Spinal cord (tissue), 10 donors: Measurements from ENCODE around the gene TBC1D22A. TPM values are rescaled to one million over a fixed set of nuclear protein-coding genes. Genes with fewer than 3 reads are reported as not detected.

Experiments
- DNase-seq, 6 donors: peaks; one replicate each; pipeline versions ENCODE4 v3.0.0 to v3.0.0-alpha.2; 2013 to 2015; ENCODE audit warnings: low spot score in 6 of 6, low read depth in 4 of 6
- H3K27ac ChIP-seq: one replicate; pipeline ENCODE4 v1.5.1; 2013; ENCODE audit warnings: low read depth, low read length, control low read depth
- H3K27me3 ChIP-seq: one replicate; pipeline ENCODE4 v1.6.1; 2013; ENCODE audit warnings: low read length; ENCODE audit not compliant: control insufficient read depth, insufficient read depth
- H3K36me3 ChIP-seq: one replicate; pipeline ENCODE4 v1.6.1; 2013; ENCODE audit warnings: low read length; ENCODE audit not compliant: control insufficient read depth, insufficient read depth
- H3K4me1 ChIP-seq: one replicate; pipeline ENCODE4 v1.6.1; 2013; ENCODE audit warnings: low read length; ENCODE audit not compliant: control insufficient read depth, insufficient read depth
- H3K4me3 ChIP-seq: one replicate; pipeline ENCODE4 v1.5.1; 2013; ENCODE audit warnings: low read depth, low read length, control low read depth
- H3K9me3 ChIP-seq: one replicate; pipeline ENCODE4 v1.6.1; 2013; ENCODE audit warnings: low read length; ENCODE audit not compliant: control insufficient read depth, insufficient read depth
- WGBS: methylation state at CpG from one replicate; pipeline ENCODE4 v1.1.5; 2013; ENCODE audit warnings: missing lambda C conversion rate; ENCODE audit not compliant: insufficient coverage; 5-methylcytosine and 5-hydroxymethylcytosine counted together
- polyA plus RNA-seq, 2 donors: library from polyadenylated mRNA; unstranded; fragments of 120-200 nt; gene quantifications; one replicate each; pipeline ENCODE4 v1.2.1, GENCODE V29; 2013; ENCODE audit not compliant: insufficient read length in 2 of 2
- total RNA-seq, 2 donors: library from RNA; depleted of rRNA in 1 of 2; stranded (reverse); fragments of 120-200 nt in 1 of 2; fragments of >200 nt in 1 of 2; gene quantifications; one replicate each; pipeline versions ENCODE4 v1.2.3 to v1.2.4, GENCODE V29; 2013 to 2014
- donor health status: healthy.

The TBC1D22A gene
- total and polyA plus RNA-seq, 4 donors: 7.1 to 14.6 (median 10.8) TPM

- 66% methylated on average over 16 of the region's 17 CpGs for WGBS
- H3K27me3 ChIP-seq: no peaks in the 10 kb centered on the region
- no peak overlapping the region for H3K27ac ChIP-seq
- no peaks in the 10 kb centered on the region for H3K9me3 ChIP-seq
- no peak for DNase-seq
- peaks cover 7% of the 10 kb centered on the region for H3K36me3 ChIP-seq
- peaks cover 33% of the 10 kb centered on the region for H3K4me1 ChIP-seq
- H3K4me3 ChIP-seq: no peak overlapping the region
Observed at GRCh38 chr22:46961591-46962295, 199.3 kb downstream of the TBC1D22A start.

- no peak for DNase-seq
Observed at GRCh38 chr22:46962406-46962805, 200.0 kb downstream of the TBC1D22A start.

GRCh38 chr22:46963672-46964545 is 201.5 kb downstream of the TBC1D22A start:
- H3K9me3 ChIP-seq: no peaks in the 10 kb centered on the region
- no peak for DNase-seq
- 87% methylated on average over 16 of the region's 16 CpGs for WGBS
- H3K27ac ChIP-seq: no peak overlapping the region
- no peaks in the 10 kb centered on the region for H3K27me3 ChIP-seq
- H3K4me1 ChIP-seq: peaks cover 29% of the 10 kb centered on the region
- no peak overlapping the region for H3K4me3 ChIP-seq
- peaks cover 8% of the 10 kb centered on the region for H3K36me3 ChIP-seq

More at GRCh38 chr22:46962406-46962805, 200.0 kb downstream of the TBC1D22A start:
- Histone ChIP-seq H3K9me3 (no peaks in the 10 kb centered on the region), H3K36me3 (peaks cover 7% of the 10 kb centered on the region), H3K27ac (no peak overlapping the region), H3K4me1 (peaks cover 35% of the 10 kb centered on the region), H3K4me3 (no peak overlapping the region), H3K27me3 (no peaks in the 10 kb centered on the region)
- WGBS: 54% methylated on average over 4 of the region's 5 CpGs

- 88% methylated on average over 31 of the region's 31 CpGs for WGBS
- H3K4me3 ChIP-seq: no peak overlapping the region
- no peak for DNase-seq
- H3K36me3 ChIP-seq: peaks cover 8% of the 10 kb centered on the region
- H3K4me1 ChIP-seq: peaks cover 26% of the 10 kb centered on the region
- H3K9me3 ChIP-seq: no peaks in the 10 kb centered on the region
- H3K27me3 ChIP-seq: no peaks in the 10 kb centered on the region
- no peak overlapping the region for H3K27ac ChIP-seq
Observed at GRCh38 chr22:46964773-46965550, 202.5 kb downstream of the TBC1D22A start.

- Histone ChIP-seq H3K4me3 (no peak overlapping the region), H3K9me3 (no peaks in the 10 kb centered on the region), H3K27ac (no peak overlapping the region), H3K27me3 (no peaks in the 10 kb centered on the region), H3K4me1 (peaks cover 32% of the 10 kb centered on the region), H3K36me3 (peaks cover 8% of the 10 kb centered on the region)
- no peak for DNase-seq
- WGBS: 94% methylated on average over 29 of the region's 33 CpGs
Observed at GRCh38 chr22:46965555-46966494, 203.4 kb downstream of the TBC1D22A start.

DNA sequence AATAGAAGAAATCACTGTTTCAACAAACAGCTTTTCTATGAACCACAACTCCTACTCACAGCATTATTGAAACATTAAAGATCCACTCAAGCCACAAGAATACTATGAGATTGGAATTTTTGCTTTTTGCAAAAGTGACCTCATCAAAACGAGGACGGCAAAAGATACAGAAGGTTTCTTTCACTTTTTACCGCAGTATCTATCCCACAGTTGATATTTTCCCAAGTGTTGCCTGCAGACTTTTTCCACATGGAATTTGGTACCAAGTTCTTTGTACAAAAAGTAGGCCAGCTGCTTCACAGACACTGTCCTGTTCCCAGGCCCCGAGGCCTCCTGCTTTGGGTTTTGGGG is 204.0 kb downstream of the TBC1D22A start:
- 95% methylated on average over 4 of the region's 4 CpGs for WGBS
- no peak overlapping the region for H3K27ac ChIP-seq
- peaks cover 8% of the 10 kb centered on the region for H3K36me3 ChIP-seq
- H3K9me3 ChIP-seq: no peaks in the 10 kb centered on the region
- no peaks in the 10 kb centered on the region for H3K27me3 ChIP-seq
- H3K4me1 ChIP-seq: peaks cover 39% of the 10 kb centered on the region
- DNase-seq: no peak
- no peak overlapping the region for H3K4me3 ChIP-seq

DNA sequence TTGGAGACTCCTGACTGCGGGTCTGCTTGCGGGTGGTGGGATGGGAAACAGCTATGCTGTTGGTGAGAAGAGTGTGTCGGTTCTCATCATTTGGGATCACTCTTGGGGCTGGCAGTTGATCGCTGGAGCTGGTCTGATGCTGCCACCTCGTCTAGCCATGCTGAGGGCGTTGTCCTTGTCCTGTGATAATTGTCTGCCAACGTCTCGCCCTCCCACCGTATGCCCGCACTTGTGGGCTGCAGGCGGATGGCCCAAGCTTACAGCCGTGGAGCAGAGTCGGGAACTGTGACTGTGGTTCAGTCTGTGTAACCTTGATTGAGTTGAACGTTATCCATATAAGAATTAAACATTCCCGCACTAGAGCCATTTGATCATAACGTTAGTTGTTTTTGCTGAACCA is 204.4 kb downstream of the TBC1D22A start:
- no peaks in the 10 kb centered on the region for H3K27me3 ChIP-seq
- H3K27ac ChIP-seq: no peak overlapping the region
- 88% methylated on average over 11 of the region's 16 CpGs for WGBS
- H3K9me3 ChIP-seq: no peaks in the 10 kb centered on the region
- H3K36me3 ChIP-seq: peaks cover 8% of the 10 kb centered on the region
- H3K4me3 ChIP-seq: no peak overlapping the region
- no peak for DNase-seq
- peaks cover 42% of the 10 kb centered on the region for H3K4me1 ChIP-seq

GRCh38 chr22:46967445-46968358 is 205.3 kb downstream of the TBC1D22A start:
- no peak overlapping the region for H3K27ac ChIP-seq
- DNase-seq: no peak
- H3K36me3 ChIP-seq: peaks cover 12% of the 10 kb centered on the region
- H3K4me3 ChIP-seq: no peak overlapping the region
- peaks cover 49% of the 10 kb centered on the region for H3K4me1 ChIP-seq
- WGBS: 79% methylated on average over 12 of the region's 20 CpGs
- no peaks in the 10 kb centered on the region for H3K9me3 ChIP-seq
- H3K27me3 ChIP-seq: no peaks in the 10 kb centered on the region
